HG02970 (cell line): Measurements from ENCODE around the gene SKIC2.
A peak's percentile ranks its signal among the peaks of the same experiment; 100 is the strongest.
"Not testable (repeated sequence)": the region's sequence is repeated elsewhere in the genome, so short reads cannot be mapped to it uniquely, and the experiment has no call there.

Source experiments
- ATAC-seq: cut with Tn5 transposase; IDR thresholded peaks from one replicate; pipeline ENCODE4 v1.9.1; 2021; ENCODE audit warnings: mild to moderate bottlenecking, moderate library complexity, moderate number of reproducible peaks; ENCODE audit not compliant: unreplicated experiment, low FRiP score

Gene SKIC2

GRCh38 chr6:31958741-31959739, at the start of gene SKIC2, which contains the start of gene NELFE:
Gene SKIC2, plus strand, starts transcription at chr6:31959175. Its CDS starts 18 bp downstream, at chr6:31959193.
Gene NELFE, minus strand, starts transcription at chr6:31958971. Its CDS starts 525 bp downstream, at chr6:31958446.
- peak; percentile 92 for ATAC-seq

- not testable (repeated sequence) for ATAC-seq
Observed at GRCh38 chr6:31909298-31909697, 49.7 kb upstream of the SKIC2 start.

GRCh38 chr6:31911826-31912585, 47.0 kb upstream of the SKIC2 start:
- ATAC-seq, result no peak

GRCh38 chr6:31915351-31915750, 43.6 kb upstream of the SKIC2 start:
- no peak for ATAC-seq

GRCh38 chr6:31915756-31916155, 43.2 kb upstream of the SKIC2 start:
- no peak for ATAC-seq

- no peak for ATAC-seq
Observed at GRCh38 chr6:31918069-31918720, 40.8 kb upstream of the SKIC2 start.

GRCh38 chr6:31919624-31920303, 39.2 kb upstream of the SKIC2 start:
- ATAC-seq, result no peak

- ATAC-seq, result no peak
Observed at GRCh38 chr6:31920811-31921210, 38.2 kb upstream of the SKIC2 start.

- no peak for ATAC-seq
Observed at GRCh38 chr6:31922942-31923341, 36.0 kb upstream of the SKIC2 start.

GRCh38 chr6:31927242-31927862, 31.6 kb upstream of the SKIC2 start, which contains the start of gene C2:
Gene C2, plus strand, starts transcription at chr6:31927717. Its CDS starts 36 bp downstream, at chr6:31927753.
- no peak for ATAC-seq

GRCh38 chr6:31927863-31928671, 30.9 kb upstream of the SKIC2 start:
- ATAC-seq, result no peak

- no peak for ATAC-seq
Observed at GRCh38 chr6:31928672-31928939, 30.4 kb upstream of the SKIC2 start.

- ATAC-seq, result no peak
Observed at GRCh38 chr6:31930962-31931361, 28.0 kb upstream of the SKIC2 start.

GRCh38 chr6:31932137-31932536, 26.8 kb upstream of the SKIC2 start:
- not testable (repeated sequence) for ATAC-seq

GRCh38 chr6:31933537-31933936, 25.4 kb upstream of the SKIC2 start:
- ATAC-seq, result no peak

GRCh38 chr6:31935021-31935420, 24.0 kb upstream of the SKIC2 start:
- no peak for ATAC-seq

GRCh38 chr6:31935823-31936222, 23.2 kb upstream of the SKIC2 start:
- ATAC-seq, result no peak

GRCh38 chr6:31940256-31940664, 18.7 kb upstream of the SKIC2 start:
- no peak for ATAC-seq

- no peak for ATAC-seq
Observed at GRCh38 chr6:31943742-31944141, 15.2 kb upstream of the SKIC2 start.
